ENCODE data around the gene GGT6.

GGT6 gene

DNA sequence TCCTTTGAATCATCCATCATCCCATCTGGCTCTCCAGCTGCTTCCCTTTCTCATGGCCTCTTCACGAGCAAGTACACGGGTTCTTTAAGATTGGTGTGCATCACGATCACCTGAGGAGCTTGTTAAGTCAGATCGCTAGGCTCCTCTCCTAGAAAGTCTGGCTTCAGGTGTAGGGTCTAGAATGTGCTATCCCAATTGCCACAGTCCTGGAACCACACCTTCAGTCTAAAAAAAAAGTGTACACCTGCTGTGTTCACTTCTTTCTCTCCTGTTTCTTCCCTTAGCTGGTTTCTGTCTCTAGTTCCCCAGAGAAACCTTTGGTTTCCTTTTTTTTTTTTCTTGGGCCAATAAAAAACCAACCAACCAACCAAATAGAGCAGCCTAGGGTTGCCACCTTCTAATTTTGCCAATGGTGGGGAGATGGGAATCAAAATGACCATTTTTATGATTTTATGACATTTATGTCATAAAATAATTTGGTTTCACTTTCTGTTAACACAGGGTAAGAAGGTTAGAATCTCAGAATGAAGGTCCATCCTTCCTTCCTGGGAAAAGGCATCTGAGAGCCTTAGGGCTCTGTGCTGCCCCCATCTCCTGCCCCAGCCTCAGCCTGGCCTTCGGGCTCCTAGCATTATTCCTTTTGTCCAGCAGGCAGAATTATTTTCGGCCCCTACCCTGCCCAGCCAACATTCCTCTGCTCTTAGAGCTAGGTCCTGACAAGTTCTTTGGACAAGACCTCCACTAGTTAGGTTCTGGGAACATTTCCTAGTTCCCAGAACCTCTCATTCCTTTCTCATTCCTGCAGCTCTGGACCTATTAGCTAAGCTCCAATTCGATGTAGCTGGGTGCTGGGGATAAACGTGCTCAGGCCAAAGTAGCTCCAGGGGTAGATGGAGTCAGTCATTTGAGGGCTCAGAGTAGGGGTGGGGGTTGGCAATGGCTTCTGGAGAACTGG is 1.9 kb upstream of the GGT6 start:
- TF ChIP-seq, protein P1, sequence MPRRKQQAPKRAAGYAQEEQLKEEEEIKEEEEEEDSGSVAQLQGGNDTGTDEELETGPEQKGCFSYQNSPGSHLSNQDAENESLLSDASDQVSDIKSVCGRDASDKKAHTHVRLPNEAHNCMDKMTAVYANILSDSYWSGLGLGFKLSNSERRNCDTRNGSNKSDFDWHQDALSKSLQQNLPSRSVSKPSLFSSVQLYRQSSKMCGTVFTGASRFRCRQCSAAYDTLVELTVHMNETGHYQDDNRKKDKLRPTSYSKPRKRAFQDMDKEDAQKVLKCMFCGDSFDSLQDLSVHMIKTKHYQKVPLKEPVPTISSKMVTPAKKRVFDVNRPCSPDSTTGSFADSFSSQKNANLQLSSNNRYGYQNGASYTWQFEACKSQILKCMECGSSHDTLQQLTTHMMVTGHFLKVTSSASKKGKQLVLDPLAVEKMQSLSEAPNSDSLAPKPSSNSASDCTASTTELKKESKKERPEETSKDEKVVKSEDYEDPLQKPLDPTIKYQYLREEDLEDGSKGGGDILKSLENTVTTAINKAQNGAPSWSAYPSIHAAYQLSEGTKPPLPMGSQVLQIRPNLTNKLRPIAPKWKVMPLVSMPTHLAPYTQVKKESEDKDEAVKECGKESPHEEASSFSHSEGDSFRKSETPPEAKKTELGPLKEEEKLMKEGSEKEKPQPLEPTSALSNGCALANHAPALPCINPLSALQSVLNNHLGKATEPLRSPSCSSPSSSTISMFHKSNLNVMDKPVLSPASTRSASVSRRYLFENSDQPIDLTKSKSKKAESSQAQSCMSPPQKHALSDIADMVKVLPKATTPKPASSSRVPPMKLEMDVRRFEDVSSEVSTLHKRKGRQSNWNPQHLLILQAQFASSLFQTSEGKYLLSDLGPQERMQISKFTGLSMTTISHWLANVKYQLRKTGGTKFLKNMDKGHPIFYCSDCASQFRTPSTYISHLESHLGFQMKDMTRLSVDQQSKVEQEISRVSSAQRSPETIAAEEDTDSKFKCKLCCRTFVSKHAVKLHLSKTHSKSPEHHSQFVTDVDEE (CRISPR knock-in tag; IDR thresholded peaks at IDR 0.05): no peak
- TF ChIP-seq, protein P2, sequence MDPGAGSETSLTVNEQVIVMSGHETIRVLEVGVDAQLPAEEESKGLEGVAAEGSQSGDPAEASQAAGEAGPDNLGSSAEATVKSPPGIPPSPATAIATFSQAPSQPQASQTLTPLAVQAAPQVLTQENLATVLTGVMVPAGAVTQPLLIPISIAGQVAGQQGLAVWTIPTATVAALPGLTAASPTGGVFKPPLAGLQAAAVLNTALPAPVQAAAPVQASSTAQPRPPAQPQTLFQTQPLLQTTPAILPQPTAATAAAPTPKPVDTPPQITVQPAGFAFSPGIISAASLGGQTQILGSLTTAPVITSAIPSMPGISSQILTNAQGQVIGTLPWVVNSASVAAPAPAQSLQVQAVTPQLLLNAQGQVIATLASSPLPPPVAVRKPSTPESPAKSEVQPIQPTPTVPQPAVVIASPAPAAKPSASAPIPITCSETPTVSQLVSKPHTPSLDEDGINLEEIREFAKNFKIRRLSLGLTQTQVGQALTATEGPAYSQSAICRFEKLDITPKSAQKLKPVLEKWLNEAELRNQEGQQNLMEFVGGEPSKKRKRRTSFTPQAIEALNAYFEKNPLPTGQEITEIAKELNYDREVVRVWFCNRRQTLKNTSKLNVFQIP (CRISPR knock-in tag; IDR thresholded peaks at IDR 0.05; ENCODE audit: borderline replicate concordance, low read depth): no peak
- TF ChIP-seq ARNTL (CRISPR knock-in tag; IDR thresholded peaks at IDR 0.05; ENCODE audit: borderline replicate concordance, low read depth) (no peak), ZFP30 (CRISPR knock-in tag; IDR thresholded peaks at IDR 0.05) (no peak), PPARA (CRISPR knock-in tag; IDR thresholded peaks at IDR 0.05; ENCODE audit: borderline replicate concordance) (no peak), CSDC2 (CRISPR knock-in tag; IDR thresholded peaks at IDR 0.05) (no peak), ZNF70 (CRISPR knock-in tag; IDR thresholded peaks at IDR 0.05) (no peak), OSR1 (CRISPR knock-in tag; IDR thresholded peaks at IDR 0.05) (no peak), BACH2 (CRISPR knock-in tag; IDR thresholded peaks at IDR 0.05; ENCODE audit: borderline replicate concordance) (no peak), GLIS3 (CRISPR knock-in tag; IDR thresholded peaks at IDR 0.05) (no peak), SNAI2 (CRISPR knock-in tag; IDR thresholded peaks at IDR 0.05) (no peak), TCF4 (CRISPR knock-in tag; IDR thresholded peaks at IDR 0.05; ENCODE audit: borderline replicate concordance) (no peak)
- TF ChIP-seq, protein P3, sequence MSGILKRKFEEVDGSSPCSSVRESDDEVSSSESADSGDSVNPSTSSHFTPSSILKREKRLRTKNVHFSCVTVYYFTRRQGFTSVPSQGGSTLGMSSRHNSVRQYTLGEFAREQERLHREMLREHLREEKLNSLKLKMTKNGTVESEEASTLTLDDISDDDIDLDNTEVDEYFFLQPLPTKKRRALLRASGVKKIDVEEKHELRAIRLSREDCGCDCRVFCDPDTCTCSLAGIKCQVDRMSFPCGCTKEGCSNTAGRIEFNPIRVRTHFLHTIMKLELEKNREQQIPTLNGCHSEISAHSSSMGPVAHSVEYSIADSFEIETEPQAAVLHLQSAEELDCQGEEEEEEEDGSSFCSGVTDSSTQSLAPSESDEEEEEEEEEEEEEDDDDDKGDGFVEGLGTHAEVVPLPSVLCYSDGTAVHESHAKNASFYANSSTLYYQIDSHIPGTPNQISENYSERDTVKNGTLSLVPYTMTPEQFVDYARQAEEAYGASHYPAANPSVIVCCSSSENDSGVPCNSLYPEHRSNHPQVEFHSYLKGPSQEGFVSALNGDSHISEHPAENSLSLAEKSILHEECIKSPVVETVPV (CRISPR knock-in tag; IDR thresholded peaks at IDR 0.05): no peak
- TF ChIP-seq, protein P4, sequence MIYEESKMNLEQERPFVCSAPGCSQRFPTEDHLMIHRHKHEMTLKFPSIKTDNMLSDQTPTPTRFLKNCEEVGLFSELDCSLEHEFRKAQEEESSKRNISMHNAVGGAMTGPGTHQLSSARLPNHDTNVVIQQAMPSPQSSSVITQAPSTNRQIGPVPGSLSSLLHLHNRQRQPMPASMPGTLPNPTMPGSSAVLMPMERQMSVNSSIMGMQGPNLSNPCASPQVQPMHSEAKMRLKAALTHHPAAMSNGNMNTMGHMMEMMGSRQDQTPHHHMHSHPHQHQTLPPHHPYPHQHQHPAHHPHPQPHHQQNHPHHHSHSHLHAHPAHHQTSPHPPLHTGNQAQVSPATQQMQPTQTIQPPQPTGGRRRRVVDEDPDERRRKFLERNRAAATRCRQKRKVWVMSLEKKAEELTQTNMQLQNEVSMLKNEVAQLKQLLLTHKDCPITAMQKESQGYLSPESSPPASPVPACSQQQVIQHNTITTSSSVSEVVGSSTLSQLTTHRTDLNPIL (CRISPR knock-in tag; IDR thresholded peaks at IDR 0.05; ENCODE audit: low read depth): no peak
- ATAC-seq: no peak

DNA sequence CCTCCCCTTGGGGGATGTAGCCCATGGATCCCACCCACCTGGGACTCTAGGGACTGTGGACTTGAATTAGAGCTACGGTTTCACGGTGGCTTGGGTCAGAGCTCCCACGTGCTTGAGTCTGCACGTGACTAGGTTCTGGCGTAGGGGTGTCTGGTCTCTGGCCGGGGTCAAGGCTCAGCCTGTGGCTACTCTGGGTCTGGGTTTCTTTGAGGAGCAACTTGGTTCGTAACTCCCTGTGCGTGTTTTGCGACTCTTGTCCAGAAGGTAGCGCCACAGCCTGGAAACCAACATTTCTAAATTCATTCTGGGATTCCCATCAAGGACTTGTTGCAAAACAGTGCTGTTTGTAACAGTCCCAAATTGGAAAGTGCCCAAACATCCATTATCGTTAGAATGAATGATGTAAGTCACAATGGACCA is 470 bp upstream of the GGT6 start:
- no peak for ATAC-seq
- TF ChIP-seq, protein P5, sequence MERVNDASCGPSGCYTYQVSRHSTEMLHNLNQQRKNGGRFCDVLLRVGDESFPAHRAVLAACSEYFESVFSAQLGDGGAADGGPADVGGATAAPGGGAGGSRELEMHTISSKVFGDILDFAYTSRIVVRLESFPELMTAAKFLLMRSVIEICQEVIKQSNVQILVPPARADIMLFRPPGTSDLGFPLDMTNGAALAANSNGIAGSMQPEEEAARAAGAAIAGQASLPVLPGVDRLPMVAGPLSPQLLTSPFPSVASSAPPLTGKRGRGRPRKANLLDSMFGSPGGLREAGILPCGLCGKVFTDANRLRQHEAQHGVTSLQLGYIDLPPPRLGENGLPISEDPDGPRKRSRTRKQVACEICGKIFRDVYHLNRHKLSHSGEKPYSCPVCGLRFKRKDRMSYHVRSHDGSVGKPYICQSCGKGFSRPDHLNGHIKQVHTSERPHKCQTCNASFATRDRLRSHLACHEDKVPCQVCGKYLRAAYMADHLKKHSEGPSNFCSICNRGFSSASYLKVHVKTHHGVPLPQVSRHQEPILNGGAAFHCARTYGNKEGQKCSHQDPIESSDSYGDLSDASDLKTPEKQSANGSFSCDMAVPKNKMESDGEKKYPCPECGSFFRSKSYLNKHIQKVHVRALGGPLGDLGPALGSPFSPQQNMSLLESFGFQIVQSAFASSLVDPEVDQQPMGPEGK (CRISPR knock-in tag; IDR thresholded peaks at IDR 0.05; ENCODE audit: borderline replicate concordance): no peak
- no peak for TF ChIP-seq ZNF70 (CRISPR knock-in tag; IDR thresholded peaks at IDR 0.05)
- no peak for TF ChIP-seq ZFP3 (CRISPR knock-in tag; IDR thresholded peaks at IDR 0.05)
- no peak for TF ChIP-seq OSR1 (CRISPR knock-in tag; IDR thresholded peaks at IDR 0.05)
- TF ChIP-seq, protein P2 (CRISPR knock-in tag; IDR thresholded peaks at IDR 0.05; ENCODE audit: borderline replicate concordance, low read depth): no peak
- no peak for TF ChIP-seq PPARA (CRISPR knock-in tag; IDR thresholded peaks at IDR 0.05; ENCODE audit: borderline replicate concordance)
- TF ChIP-seq, protein P4 (CRISPR knock-in tag; IDR thresholded peaks at IDR 0.05; ENCODE audit: low read depth): no peak
- TF ChIP-seq SNAI2 (CRISPR knock-in tag; IDR thresholded peaks at IDR 0.05): no peak
- TF ChIP-seq ZNF565 (CRISPR knock-in tag; conservative IDR thresholded peaks at IDR 0.05; ENCODE audit: low read depth): no peak
- TF ChIP-seq GLIS3 (CRISPR knock-in tag; IDR thresholded peaks at IDR 0.05): no peak
- TF ChIP-seq RARB (CRISPR knock-in tag; IDR thresholded peaks at IDR 0.05): no peak
- no peak for TF ChIP-seq ISL1 (CRISPR knock-in tag; IDR thresholded peaks at IDR 0.05)
- TF ChIP-seq ZC3H10 (CRISPR knock-in tag; IDR thresholded peaks at IDR 0.05): no peak
- TF ChIP-seq ZNF8 (CRISPR knock-in tag; IDR thresholded peaks at IDR 0.05): no peak
- TF ChIP-seq, protein P1 (CRISPR knock-in tag; IDR thresholded peaks at IDR 0.05): no peak

Measured in SK-N-SH treated with all-trans-retinoic acid at 6 μM for 48 hours (cell line).